GM11168 (cell line): ENCODE measurements around the gene BCAT1.
"Not testable (repeated sequence)": the region's sequence is repeated elsewhere in the genome, so short reads cannot be mapped to it uniquely, and the experiment has no call there.

Experiments
- in situ Hi-C: fragments of 300-500 bp; cut with MboI; formaldehyde crosslinking; loops from one replicate; pipeline ENCODE4 v1.12.0; 2022; ENCODE audit warnings: low sequenced_read_pairs; ENCODE audit not compliant: unreplicated experiment

The BCAT1 gene

GRCh38 chr12:24964342-24964741 lies 15.4 kb upstream of the BCAT1 start:
- in situ Hi-C loops = no loop called here

- in situ Hi-C loops = no loop called here
Observed at GRCh38 chr12:24960222-24960855, 11.4 kb upstream of the BCAT1 start.

GRCh38 chr12:24956351-24956750 lies 7.5 kb upstream of the BCAT1 start:
- in situ Hi-C loops = loop anchor here (10.0 kb wide), 1 partner anchor 102 kb away; no protein-coding TSS in a partner anchor

- in situ Hi-C loops = loop anchor here (10.0 kb wide), 1 partner anchor 101 kb away; no protein-coding TSS in a partner anchor
Observed at GRCh38 chr12:24955853-24956252, 7.0 kb upstream of the BCAT1 start.

- in situ Hi-C loops = loop anchor here (10.0 kb wide), 1 partner anchor 101 kb away; no protein-coding TSS in a partner anchor
Observed at GRCh38 chr12:24955389-24955788, 6.5 kb upstream of the BCAT1 start.

GRCh38 chr12:24954261-24954660 lies 5.4 kb upstream of the BCAT1 start:
- in situ Hi-C loops = loop anchor here (10.0 kb wide), 1 partner anchor 99 kb away; no protein-coding TSS in a partner anchor

- in situ Hi-C loops = loop anchor here (10.0 kb wide), 1 partner anchor 98 kb away; no protein-coding TSS in a partner anchor
Observed at GRCh38 chr12:24952389-24952788, 3.5 kb upstream of the BCAT1 start.

GRCh38 chr12:24950231-24950834 lies 1.4 kb upstream of the BCAT1 start:
- in situ Hi-C loops = loop anchor here (10.0 kb wide), 1 partner anchor 96 kb away; no protein-coding TSS in a partner anchor

- in situ Hi-C loops = no loop called here
Observed at GRCh38 chr12:24948420-24948756, 513 bp downstream of the BCAT1 start.

GRCh38 chr12:24947541-24948419 lies 1.1 kb downstream of the BCAT1 start:
- in situ Hi-C loops = no loop called here

GRCh38 chr12:24945845-24946244 lies 3.1 kb downstream of the BCAT1 start:
- in situ Hi-C loops = no loop called here

- in situ Hi-C loops = no loop called here
Observed at GRCh38 chr12:24945039-24945438, 3.9 kb downstream of the BCAT1 start.

- in situ Hi-C loops = no loop called here
Observed at GRCh38 chr12:24944601-24944975, 4.3 kb downstream of the BCAT1 start.

GRCh38 chr12:24943947-24944600 lies 4.8 kb downstream of the BCAT1 start:
- in situ Hi-C loops = no loop called here

- in situ Hi-C loops = no loop called here
Observed at GRCh38 chr12:24940157-24940556, 8.7 kb downstream of the BCAT1 start.

- in situ Hi-C loops = not testable (repeated sequence)
Observed at GRCh38 chr12:24939551-24939950, 9.3 kb downstream of the BCAT1 start.

- in situ Hi-C loops = no loop called here
Observed at GRCh38 chr12:24938341-24938740, 10.6 kb downstream of the BCAT1 start.

GRCh38 chr12:24937553-24938244 lies 11.2 kb downstream of the BCAT1 start:
- in situ Hi-C loops = no loop called here

GRCh38 chr12:24933694-24934407 lies 15.1 kb downstream of the BCAT1 start:
- in situ Hi-C loops = no loop called here
